Measurements from ENCODE around the gene DCC. TPM values are rescaled to one million over a fixed set of nuclear protein-coding genes. Genes with fewer than 3 reads are reported as not detected.

The DCC gene
- total RNA-seq, 2 experiments from 2014 or later, result not detected

DNA sequence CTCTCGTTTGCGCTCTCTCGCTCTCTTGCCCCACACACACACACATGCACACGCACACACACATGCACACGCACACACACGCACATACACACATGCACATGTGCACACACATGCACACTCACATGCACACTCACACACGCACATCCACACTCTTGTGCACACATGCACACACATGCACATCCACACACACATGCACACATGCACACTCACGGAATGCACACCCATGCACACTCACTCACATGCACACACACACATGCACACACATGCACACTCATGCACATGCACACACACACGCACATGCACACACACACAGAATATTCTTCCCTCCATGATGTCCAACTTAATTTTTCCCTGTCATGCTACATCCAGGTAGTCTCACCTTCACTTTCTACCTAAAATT is 360.1 kb downstream of the DCC start:
- no peak for ATAC-seq

DNA sequence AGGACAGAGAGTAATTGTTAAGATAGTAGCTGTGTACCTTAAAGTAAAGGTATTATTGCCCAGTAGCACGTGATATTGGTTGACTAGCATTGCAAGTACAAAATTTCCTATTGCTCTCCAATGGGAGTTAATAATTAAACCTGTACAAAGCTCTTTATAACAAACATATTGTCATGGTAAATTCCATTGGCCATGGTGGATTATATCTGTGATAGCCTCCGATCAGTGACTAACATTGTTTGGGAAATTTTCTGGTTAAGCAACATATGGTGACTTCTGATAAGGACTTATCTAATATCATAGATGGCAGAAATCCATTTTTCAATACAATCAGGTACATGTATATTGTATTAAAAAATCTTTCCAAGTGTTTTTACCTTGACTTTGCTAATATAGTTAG is 360.8 kb downstream of the DCC start:
- Mint-ChIP-seq H3K4me3 (no peak overlapping the region), H3K27me3 (ENCODE audit: low read depth) (no peaks in the 10 kb centered on the region), H3K27ac (no peak overlapping the region), H3K4me1 (ENCODE audit: low read depth) (no peaks in the 10 kb centered on the region), H3K9me3 (ENCODE audit: insufficient read depth) (no peaks in the 10 kb centered on the region), H3K36me3 (ENCODE audit: low read depth) (no peaks in the 10 kb centered on the region)
- ChIA-PET POLR2A (no interaction called here), CTCF (no interaction called here)
- no peak for DNase-seq
- ATAC-seq, result no peak

More for the DNA sequence above, 360.1 kb downstream of the DCC start:
- no peak overlapping the region for H3K27ac Mint-ChIP-seq
- H3K4me3 Mint-ChIP-seq, result no peak overlapping the region
- no peaks in the 10 kb centered on the region for H3K36me3 Mint-ChIP-seq (ENCODE audit: low read depth)
- no peaks in the 10 kb centered on the region for H3K9me3 Mint-ChIP-seq (ENCODE audit: insufficient read depth)
- ChIA-PET POLR2A (no interaction called here), CTCF (no interaction called here)
- DNase-seq, result no peak
- H3K27me3 Mint-ChIP-seq (ENCODE audit: low read depth), result no peaks in the 10 kb centered on the region
- no peaks in the 10 kb centered on the region for H3K4me1 Mint-ChIP-seq (ENCODE audit: low read depth)

GRCh38 chr18:52701219-52701935 is 361.4 kb downstream of the DCC start:
- CTCF ChIA-PET, result no interaction called here
- H3K4me3 Mint-ChIP-seq, result no peak overlapping the region
- ATAC-seq, result no peak
- H3K4me1 Mint-ChIP-seq (ENCODE audit: low read depth), result no peaks in the 10 kb centered on the region
- no peaks in the 10 kb centered on the region for H3K9me3 Mint-ChIP-seq (ENCODE audit: insufficient read depth)
- DNase-seq, result no peak
- POLR2A ChIA-PET, result no interaction called here
- no peaks in the 10 kb centered on the region for H3K27me3 Mint-ChIP-seq (ENCODE audit: low read depth)
- H3K36me3 Mint-ChIP-seq (ENCODE audit: low read depth), result no peaks in the 10 kb centered on the region
- H3K27ac Mint-ChIP-seq, result no peak overlapping the region

GRCh38 chr18:52715421-52715820 is 375.4 kb downstream of the DCC start:
- no peaks in the 10 kb centered on the region for H3K9me3 Mint-ChIP-seq (ENCODE audit: insufficient read depth)
- ChIA-PET POLR2A (no interaction called here), CTCF (no interaction called here)
- no peaks in the 10 kb centered on the region for H3K4me1 Mint-ChIP-seq (ENCODE audit: low read depth)
- no peaks in the 10 kb centered on the region for H3K36me3 Mint-ChIP-seq (ENCODE audit: low read depth)
- H3K4me3 Mint-ChIP-seq, result no peak overlapping the region
- DNase-seq (no peak), ATAC-seq (no peak)
- H3K27ac Mint-ChIP-seq, result no peak overlapping the region
- no peaks in the 10 kb centered on the region for H3K27me3 Mint-ChIP-seq (ENCODE audit: low read depth)

DNA sequence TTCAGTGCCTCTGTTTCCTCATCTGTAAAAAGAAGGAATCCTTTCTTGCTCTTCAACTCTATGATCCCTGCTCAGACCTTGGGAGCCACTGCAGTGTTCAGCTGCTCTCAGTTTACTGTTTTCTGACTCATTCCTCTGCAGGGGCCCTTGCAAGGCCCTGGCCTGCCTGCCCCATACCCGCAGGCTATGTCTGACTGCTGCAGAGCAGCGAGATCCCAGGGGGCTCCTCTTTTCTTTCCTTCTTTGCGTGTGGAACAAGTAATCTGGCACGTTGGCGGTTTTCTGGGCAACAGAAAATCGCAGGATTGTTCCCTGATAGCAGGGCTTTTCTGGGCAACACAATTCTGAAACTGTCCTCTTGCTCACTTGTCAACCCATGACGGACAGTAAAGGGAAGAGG is 376.0 kb downstream of the DCC start:
- no peaks in the 10 kb centered on the region for H3K27me3 Mint-ChIP-seq (ENCODE audit: low read depth)
- no peaks in the 10 kb centered on the region for H3K4me1 Mint-ChIP-seq (ENCODE audit: low read depth)
- ChIA-PET POLR2A (no interaction called here), CTCF (no interaction called here)
- H3K4me3 Mint-ChIP-seq, result no peak overlapping the region
- no peaks in the 10 kb centered on the region for H3K36me3 Mint-ChIP-seq (ENCODE audit: low read depth)
- DNase-seq, result no peak
- no peak for ATAC-seq
- H3K9me3 Mint-ChIP-seq (ENCODE audit: insufficient read depth), result no peaks in the 10 kb centered on the region
- no peak overlapping the region for H3K27ac Mint-ChIP-seq

- ATAC-seq (no peak), DNase-seq (no peak)
- Mint-ChIP-seq H3K4me1 (ENCODE audit: low read depth) (no peaks in the 10 kb centered on the region), H3K36me3 (ENCODE audit: low read depth) (no peaks in the 10 kb centered on the region), H3K27ac (no peak overlapping the region), H3K27me3 (ENCODE audit: low read depth) (no peaks in the 10 kb centered on the region), H3K9me3 (ENCODE audit: insufficient read depth) (no peaks in the 10 kb centered on the region), H3K4me3 (no peak overlapping the region)
- ChIA-PET POLR2A (no interaction called here), CTCF (no interaction called here)
Observed at GRCh38 chr18:52716973-52717372, 377.0 kb downstream of the DCC start.

- H3K27me3 Mint-ChIP-seq (ENCODE audit: low read depth), result no peaks in the 10 kb centered on the region
- no peaks in the 10 kb centered on the region for H3K4me1 Mint-ChIP-seq (ENCODE audit: low read depth)
- no peak overlapping the region for H3K27ac Mint-ChIP-seq
- no peak overlapping the region for H3K4me3 Mint-ChIP-seq
- DNase-seq (no peak), ATAC-seq (no peak)
- no peaks in the 10 kb centered on the region for H3K36me3 Mint-ChIP-seq (ENCODE audit: low read depth)
- ChIA-PET CTCF (no interaction called here), POLR2A (no interaction called here)
- peaks cover 5% of the 10 kb centered on the region for H3K9me3 Mint-ChIP-seq (ENCODE audit: insufficient read depth)
Observed at GRCh38 chr18:52722904-52723303, 382.9 kb downstream of the DCC start.

DNA sequence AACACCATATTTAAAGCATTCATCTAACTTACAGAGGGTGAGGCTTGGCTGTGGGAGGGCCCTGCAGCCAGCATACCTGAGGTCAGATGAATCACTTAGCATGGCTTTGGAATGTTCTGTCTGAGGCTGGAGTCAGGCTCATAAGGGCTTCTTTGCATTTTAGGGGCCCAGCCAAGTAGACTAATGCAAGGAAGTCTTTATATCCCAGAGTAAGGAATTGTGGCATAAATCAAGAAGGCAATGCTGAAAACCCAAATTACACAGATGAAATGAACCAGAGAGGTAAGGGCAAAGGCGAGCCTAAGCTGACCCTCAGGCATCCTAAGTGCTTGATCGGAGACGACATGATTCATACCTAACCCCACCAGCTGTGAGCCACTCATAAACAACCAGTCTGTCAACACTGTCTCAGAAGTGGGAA is 383.6 kb downstream of the DCC start:
- POLR2A ChIA-PET, result no interaction called here
- ATAC-seq (no peak), DNase-seq (no peak)
- H3K4me1 Mint-ChIP-seq (ENCODE audit: low read depth), result no peaks in the 10 kb centered on the region
- no peak overlapping the region for H3K27ac Mint-ChIP-seq
- no peak overlapping the region for H3K4me3 Mint-ChIP-seq
- H3K9me3 Mint-ChIP-seq (ENCODE audit: insufficient read depth), result peaks cover 5% of the 10 kb centered on the region
- CTCF ChIA-PET, result no interaction called here
- H3K27me3 Mint-ChIP-seq (ENCODE audit: low read depth), result no peaks in the 10 kb centered on the region
- no peaks in the 10 kb centered on the region for H3K36me3 Mint-ChIP-seq (ENCODE audit: low read depth)

GRCh38 chr18:52730972-52731619 is 391.1 kb downstream of the DCC start:
- no peaks in the 10 kb centered on the region for H3K9me3 Mint-ChIP-seq (ENCODE audit: insufficient read depth)
- no peaks in the 10 kb centered on the region for H3K36me3 Mint-ChIP-seq (ENCODE audit: low read depth)
- H3K27ac Mint-ChIP-seq, result no peak overlapping the region
- H3K27me3 Mint-ChIP-seq (ENCODE audit: low read depth), result no peaks in the 10 kb centered on the region
- DNase-seq (no peak), ATAC-seq (no peak)
- H3K4me1 Mint-ChIP-seq (ENCODE audit: low read depth), result no peaks in the 10 kb centered on the region
- H3K4me3 Mint-ChIP-seq, result no peak overlapping the region
- ChIA-PET POLR2A (no interaction called here), CTCF (no interaction called here)

GRCh38 chr18:52738946-52739345 is 398.9 kb downstream of the DCC start:
- Mint-ChIP-seq H3K4me1 (ENCODE audit: low read depth) (no peaks in the 10 kb centered on the region), H3K36me3 (ENCODE audit: low read depth) (no peaks in the 10 kb centered on the region)

DNA sequence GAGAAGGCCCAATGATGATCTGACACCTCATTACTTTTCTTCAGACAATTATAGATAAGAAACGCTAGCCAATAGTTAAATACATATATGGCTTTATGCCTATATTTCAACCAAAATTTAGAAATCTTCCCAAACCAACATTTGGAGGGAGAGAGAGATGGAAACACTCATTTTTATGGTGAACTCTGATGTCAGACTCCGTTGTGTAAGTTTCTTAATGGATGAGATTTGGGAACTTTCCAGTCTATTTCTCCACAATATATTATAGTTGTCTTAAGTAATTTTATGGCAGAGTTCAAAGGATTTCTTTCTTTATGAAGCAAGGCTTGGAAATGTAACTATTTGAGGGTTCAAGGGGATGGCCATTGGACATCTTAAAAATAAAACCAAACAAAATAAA is 407.0 kb downstream of the DCC start:
- H3K27ac Mint-ChIP-seq, result no peak overlapping the region
- ChIA-PET POLR2A (no interaction called here), CTCF (no interaction called here)
- no peaks in the 10 kb centered on the region for H3K36me3 Mint-ChIP-seq (ENCODE audit: low read depth)
- ATAC-seq (no peak), DNase-seq (no peak)
- H3K4me1 Mint-ChIP-seq (ENCODE audit: low read depth), result no peaks in the 10 kb centered on the region
- no peaks in the 10 kb centered on the region for H3K27me3 Mint-ChIP-seq (ENCODE audit: low read depth)
- H3K4me3 Mint-ChIP-seq, result no peak overlapping the region
- peaks cover 3% of the 10 kb centered on the region for H3K9me3 Mint-ChIP-seq (ENCODE audit: insufficient read depth)

More at GRCh38 chr18:52738946-52739345, 398.9 kb downstream of the DCC start:
- H3K27ac Mint-ChIP-seq, result no peak overlapping the region
- ChIA-PET POLR2A (no interaction called here), CTCF (no interaction called here)
- no peaks in the 10 kb centered on the region for H3K9me3 Mint-ChIP-seq (ENCODE audit: insufficient read depth)
- ATAC-seq, result no peak
- no peaks in the 10 kb centered on the region for H3K27me3 Mint-ChIP-seq (ENCODE audit: low read depth)
- H3K4me3 Mint-ChIP-seq, result no peak overlapping the region
- no peak for DNase-seq

- H3K27ac Mint-ChIP-seq, result no peak overlapping the region
- CTCF ChIA-PET, result no interaction called here
- POLR2A ChIA-PET, result no interaction called here
- ATAC-seq (no peak), DNase-seq (no peak)
- H3K27me3 Mint-ChIP-seq (ENCODE audit: low read depth), result no peaks in the 10 kb centered on the region
- peaks cover 3% of the 10 kb centered on the region for H3K9me3 Mint-ChIP-seq (ENCODE audit: insufficient read depth)
- H3K4me1 Mint-ChIP-seq (ENCODE audit: low read depth), result no peaks in the 10 kb centered on the region
- H3K36me3 Mint-ChIP-seq (ENCODE audit: low read depth), result no peaks in the 10 kb centered on the region
- no peak overlapping the region for H3K4me3 Mint-ChIP-seq
Observed at GRCh38 chr18:52747869-52748268, 407.9 kb downstream of the DCC start.

DNA sequence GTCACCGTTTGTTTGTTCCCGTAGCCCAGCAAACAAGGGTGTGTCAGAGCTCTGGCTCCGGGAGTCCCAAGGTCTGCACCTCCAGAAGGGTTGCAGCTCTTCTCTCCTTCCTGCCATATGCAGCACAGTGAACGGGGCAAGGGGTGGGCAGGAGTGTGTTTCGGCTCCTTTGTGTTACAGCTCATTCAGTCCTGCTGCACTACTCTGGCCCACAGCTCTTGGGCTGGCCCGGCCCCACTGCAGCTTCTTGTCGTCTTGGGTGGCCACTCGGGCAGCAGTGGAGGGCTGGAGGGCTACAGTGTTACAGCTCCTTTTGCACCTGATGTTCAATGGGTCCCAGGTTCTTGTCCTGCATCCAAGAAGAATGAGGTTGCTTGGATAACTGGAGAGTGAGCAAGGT is 408.3 kb downstream of the DCC start:
- no peaks in the 10 kb centered on the region for H3K36me3 Mint-ChIP-seq (ENCODE audit: low read depth)
- ATAC-seq (no peak), DNase-seq (no peak)
- POLR2A ChIA-PET, result no interaction called here
- H3K9me3 Mint-ChIP-seq (ENCODE audit: insufficient read depth), result peaks cover 3% of the 10 kb centered on the region
- no peaks in the 10 kb centered on the region for H3K4me1 Mint-ChIP-seq (ENCODE audit: low read depth)
- H3K27ac Mint-ChIP-seq, result no peak overlapping the region
- no peaks in the 10 kb centered on the region for H3K27me3 Mint-ChIP-seq (ENCODE audit: low read depth)
- CTCF ChIA-PET, result no interaction called here
- H3K4me3 Mint-ChIP-seq, result no peak overlapping the region

All from activated CD8-positive, alpha-beta T cell treated with anti-CD3 and anti-CD28 coated beads, Interleukin-2, amount 10 ng/mL, durations not matched to agents 7 days and 5 days (primary cell).